NCI-H1436 treated with DMSO at 0.1 percent for 48 hours (cell line): ENCODE measurements around the gene OS9.

ENCODE experiments used
- DNase-seq: peaks from one replicate; lab custom pipeline; 2025; lab: John Stamatoyannopoulos, UW

OS9 gene

GRCh38 chr12:57751788-57752667 is 58.1 kb downstream of the OS9 start, which contains the start of gene CDK4:
Gene CDK4 (minus strand): TSS chr12:57752310. CDS start chr12:57751717, 593 bp downstream.
- DNase-seq, result peak; percentile 98

- no peak for DNase-seq
Observed at GRCh38 chr12:57752668-57753000, 58.7 kb downstream of the OS9 start.

GRCh38 chr12:57753756-57754337 is 59.9 kb downstream of the OS9 start:
- DNase-seq, result no peak

GRCh38 chr12:57754411-57755193 is 60.7 kb downstream of the OS9 start, which contains the start of gene MARCHF9:
Gene MARCHF9 (plus strand): TSS chr12:57755103. CDS start chr12:57755529, 426 bp downstream.
- peak; percentile 39 for DNase-seq

GRCh38 chr12:57755194-57755453 is 61.2 kb downstream of the OS9 start:
- no peak for DNase-seq

- no peak for DNase-seq
Observed at GRCh38 chr12:57755454-57756372, 61.8 kb downstream of the OS9 start.

GRCh38 chr12:57756406-57757341 is 62.7 kb downstream of the OS9 start:
- no peak for DNase-seq

GRCh38 chr12:57757771-57758170 is 63.8 kb downstream of the OS9 start:
- no peak for DNase-seq

- DNase-seq, result no peak
Observed at GRCh38 chr12:57758552-57759359, 64.8 kb downstream of the OS9 start.

GRCh38 chr12:57759360-57759980 is 65.5 kb downstream of the OS9 start:
- no peak for DNase-seq

- no peak for DNase-seq
Observed at GRCh38 chr12:57760347-57760982, 66.5 kb downstream of the OS9 start.

GRCh38 chr12:57761391-57761998 is 67.6 kb downstream of the OS9 start:
- DNase-seq, result no peak

- DNase-seq, result no peak
Observed at GRCh38 chr12:57762463-57762862, 68.5 kb downstream of the OS9 start.

GRCh38 chr12:57763881-57764661 is 70.1 kb downstream of the OS9 start:
- no peak for DNase-seq

GRCh38 chr12:57764662-57765002 is 70.7 kb downstream of the OS9 start:
- DNase-seq, result no peak

- DNase-seq, result no peak
Observed at GRCh38 chr12:57765003-57765697, 71.2 kb downstream of the OS9 start.
